Measurements from ENCODE around the gene BUB3. TPM values are rescaled to one million over a fixed set of nuclear protein-coding genes. Genes with fewer than 3 reads are reported as not detected.
A peak's percentile ranks its signal among the peaks of the same experiment; 100 is the strongest.

Gene BUB3
- total RNA-seq, result 10 to 100 TPM; 45.3 to 48.1 TPM
- long read RNA-seq, donor 1, full-length matches to known transcripts, result 19 of 22 reads
- long read RNA-seq, donor 1, partial matches to known transcripts, result 3 of 22 reads
- long read RNA-seq, donor 1, other reads (novel, unspliced or antisense), result 0 of 22 reads
- long read RNA-seq, donor 2, full-length matches to known transcripts, result 135 of 143 reads
- long read RNA-seq, donor 2, partial matches to known transcripts, result 4 of 143 reads
- long read RNA-seq, donor 2, other reads (novel, unspliced or antisense), result 4 of 143 reads

DNA sequence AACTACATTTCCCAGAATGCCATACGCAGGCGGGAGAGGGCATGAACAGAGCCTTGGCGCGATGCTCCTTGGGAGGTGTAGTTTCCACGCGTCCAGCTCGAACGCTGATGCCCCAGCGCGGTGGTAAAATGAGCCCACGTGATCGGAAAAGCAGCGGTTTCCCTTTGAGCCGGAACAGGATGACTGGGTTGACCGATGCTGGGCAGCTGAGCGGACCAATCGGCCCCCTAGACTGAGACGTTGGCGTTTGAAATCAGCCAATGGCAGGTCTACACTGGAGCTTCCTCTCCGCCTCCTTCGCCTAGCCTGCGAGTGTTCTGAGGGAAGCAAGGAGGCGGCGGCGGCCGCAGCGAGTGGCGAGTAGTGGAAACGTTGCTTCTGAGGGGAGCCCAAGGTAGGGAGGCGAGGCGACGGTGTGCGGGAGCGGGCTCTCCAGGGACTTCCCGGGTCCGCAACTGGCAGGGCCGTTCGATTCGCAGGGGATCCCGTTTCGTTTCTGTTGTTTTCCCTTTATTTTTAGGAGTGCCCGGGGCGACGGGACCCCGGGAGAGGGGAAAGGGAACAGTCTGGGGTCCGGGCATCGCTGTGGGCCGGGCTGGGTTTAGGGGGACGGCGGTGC, at the start of gene BUB3:
BUB3 (plus strand) TSS at position 311 of the 619 bp plus-strand sequence. CDS start 516 bp downstream, outside the sequence.
- intact Hi-C loops (cut with DNase I), result no loop called here
- peak; percentile 99 for DNase-seq (ENCODE audit: low spot score)

GRCh38 chr10:123109466-123109865, 44.7 kb upstream of the BUB3 start:
- intact Hi-C loops (cut with DNase I), result no loop called here
- no peak for DNase-seq (ENCODE audit: low spot score)

- intact Hi-C loops (cut with DNase I), result no loop called here
- no peak for DNase-seq (ENCODE audit: low spot score)
These were observed 36.4 kb upstream of the BUB3 start for GRCh38 chr10:123117644-123118417.

DNA sequence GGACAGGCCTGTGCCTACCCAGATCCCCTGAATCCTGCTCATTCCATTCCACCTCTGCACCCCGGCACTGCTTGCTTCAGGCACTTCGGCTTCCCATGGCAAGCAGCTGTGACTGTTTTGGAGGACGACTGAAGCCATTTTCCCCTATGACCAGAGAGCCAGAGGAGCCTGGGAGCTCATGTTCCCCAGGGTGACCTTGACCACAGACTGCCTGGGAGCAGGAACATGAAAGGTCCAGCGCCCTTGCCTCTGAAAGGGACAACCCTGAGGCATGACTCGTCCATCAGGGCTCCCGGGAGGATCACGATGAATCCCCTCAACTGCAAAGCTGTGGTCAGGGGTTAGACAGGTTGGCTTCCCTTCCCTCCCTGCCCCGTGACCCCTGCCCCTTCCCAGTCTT, 35.1 kb upstream of the BUB3 start:
- intact Hi-C loops (cut with DNase I), result no loop called here
- DNase-seq (ENCODE audit: low spot score), result no peak

DNA sequence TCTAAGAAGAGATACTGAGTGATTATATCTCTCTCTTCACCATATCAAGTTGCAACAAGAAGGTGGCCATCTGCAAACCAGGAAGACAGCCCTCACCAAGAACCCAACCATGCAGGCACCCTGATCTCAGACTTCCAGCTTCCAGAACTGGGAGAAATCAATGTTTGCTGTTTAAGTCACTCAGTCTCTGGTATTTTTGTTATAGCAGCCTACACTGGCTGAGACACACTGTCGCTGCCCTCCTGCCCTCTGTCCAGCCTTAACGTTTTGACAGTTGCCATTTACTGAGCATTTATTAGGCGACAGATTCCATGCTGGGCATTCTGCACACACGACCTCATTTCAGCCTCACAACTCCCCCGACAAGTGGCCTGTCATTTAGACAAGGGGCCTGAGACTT, 28.0 kb upstream of the BUB3 start:
- DNase-seq (ENCODE audit: low spot score), result no peak
- intact Hi-C loops (cut with DNase I), result no loop called here

GRCh38 chr10:123129618-123130271, 24.5 kb upstream of the BUB3 start:
- intact Hi-C loops (cut with DNase I), result loop anchor here (5.0 kb wide), 1 partner anchor 428 kb away; no protein-coding TSS in a partner anchor
- no peak for DNase-seq (ENCODE audit: low spot score)

DNA sequence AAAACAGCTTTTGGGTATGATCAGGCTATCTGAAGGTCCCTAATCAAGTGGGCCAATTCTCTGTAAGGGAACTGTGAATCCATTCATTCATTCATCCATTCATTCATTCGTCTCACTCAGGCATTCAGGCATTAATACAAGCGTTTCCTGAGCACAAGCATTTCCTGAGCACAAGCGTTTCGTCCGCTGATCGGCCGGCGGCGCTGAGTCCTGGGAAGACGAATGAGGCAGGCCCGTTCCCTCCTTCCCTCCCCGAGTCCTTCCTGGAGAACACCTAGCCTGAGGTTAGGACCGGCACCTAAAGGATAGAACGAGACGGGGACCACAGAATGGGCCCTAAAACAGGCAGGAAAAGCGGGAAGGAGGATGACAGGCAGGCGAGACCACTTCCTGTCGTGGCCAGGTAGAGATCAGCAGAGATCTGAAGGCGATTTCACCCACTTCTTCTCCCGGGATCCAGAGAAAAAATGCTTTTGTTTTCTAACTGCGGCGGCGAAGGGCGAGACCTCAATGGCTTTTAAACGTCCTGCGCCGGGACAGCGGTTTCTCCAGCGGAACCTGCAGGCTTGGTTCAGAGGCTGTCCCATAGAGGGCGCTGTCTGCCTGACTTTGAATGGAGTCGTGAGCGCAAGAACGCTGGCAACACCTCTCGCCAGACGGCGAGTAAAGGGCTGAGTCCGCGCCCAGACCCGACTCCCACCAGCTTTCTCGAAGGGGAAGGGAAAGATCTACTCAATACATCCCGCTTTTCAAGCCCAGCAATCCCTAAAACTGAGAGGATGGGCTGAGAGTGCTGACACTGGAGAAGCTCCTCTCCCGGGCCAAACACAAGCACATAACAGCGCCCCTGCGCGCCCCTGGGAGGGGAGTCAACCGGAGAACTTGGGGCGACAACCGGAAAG, 21.4 kb upstream of the BUB3 start:
- intact Hi-C loops (cut with DNase I), result loop anchor here (5.0 kb wide), 1 partner anchor 424 kb away; no protein-coding TSS in a partner anchor
- peak; percentile 95 for DNase-seq (ENCODE audit: low spot score)

GRCh38 chr10:123133541-123134342, 20.5 kb upstream of the BUB3 start:
- intact Hi-C loops (cut with DNase I), result loop anchor here (5.0 kb wide), 1 partner anchor 424 kb away; no protein-coding TSS in a partner anchor

DNA sequence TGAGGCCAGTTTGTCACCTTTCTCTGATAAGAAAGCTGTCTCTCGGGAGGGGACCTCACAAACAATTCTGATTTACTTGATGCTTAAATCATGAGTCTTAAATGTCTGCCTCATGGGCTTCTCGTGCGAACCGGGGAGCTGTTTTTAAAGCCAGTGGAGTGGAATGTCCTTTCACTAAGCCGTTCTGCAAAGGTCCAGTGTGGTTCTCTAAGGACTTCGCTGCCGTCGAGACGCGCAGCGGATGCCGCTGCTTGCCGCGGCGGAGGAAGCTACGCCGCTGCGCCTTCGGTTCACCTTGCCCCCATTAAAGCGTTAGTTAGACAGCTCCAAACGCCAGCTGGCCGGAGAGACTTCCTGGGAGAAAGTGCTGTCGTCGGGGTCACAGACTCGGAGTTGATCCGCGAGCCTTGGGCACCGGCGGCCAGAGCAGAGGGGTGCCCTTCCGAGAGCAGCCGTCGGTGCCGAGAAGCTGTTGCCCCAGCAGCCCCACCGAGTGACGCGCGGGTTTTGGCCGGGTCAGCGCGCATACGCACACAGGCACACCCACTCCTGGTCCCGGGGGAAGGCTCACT, 19.8 kb upstream of the BUB3 start:
- intact Hi-C loops (cut with DNase I), result loop anchor here (5.0 kb wide), 1 partner anchor 423 kb away; no protein-coding TSS in a partner anchor

More at GRCh38 chr10:123133541-123134342, 20.5 kb upstream of the BUB3 start:
- no peak for DNase-seq (ENCODE audit: low spot score)

DNA sequence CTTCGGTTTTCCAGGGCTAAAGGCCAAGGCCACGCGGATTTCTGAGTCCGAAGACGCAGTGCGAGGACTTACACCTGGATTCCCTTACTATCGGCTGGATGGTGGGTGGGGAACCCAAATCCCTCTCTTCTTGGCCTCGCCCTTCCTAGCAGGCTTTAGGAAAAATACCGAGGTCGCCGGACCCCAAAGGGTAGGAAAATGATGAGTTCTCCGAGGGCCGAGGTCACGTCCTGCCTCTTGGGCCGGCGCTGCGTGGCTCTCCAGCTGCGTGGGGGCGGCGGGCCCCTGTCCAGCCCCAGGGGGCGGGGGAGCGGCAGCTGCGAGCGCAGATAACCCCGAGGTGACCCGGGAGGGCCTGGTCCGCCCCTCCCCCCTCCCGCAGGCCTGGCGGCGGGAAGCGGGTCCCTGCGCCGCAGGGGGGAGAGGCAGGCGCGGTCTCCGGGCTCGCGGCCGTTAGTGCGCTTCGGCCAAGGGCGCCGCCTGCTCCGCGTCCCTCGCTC, 19.2 kb upstream of the BUB3 start:
- no peak for DNase-seq (ENCODE audit: low spot score)
- intact Hi-C loops (cut with DNase I), result loop anchor here (1.0 to 5.0 kb wide), 2 partner anchors 11 to 422 kb away; no protein-coding TSS in a partner anchor

More for the DNA sequence above, 19.8 kb upstream of the BUB3 start:
- peak; percentile 82 for DNase-seq (ENCODE audit: low spot score)

GRCh38 chr10:123135415-123136141, 18.6 kb upstream of the BUB3 start, which contains the start of gene HMX3:
Gene HMX3 (plus strand): TSS chr10:123135970. CDS start chr10:123136051, 81 bp downstream.
- peak; percentile 78 for DNase-seq (ENCODE audit: low spot score)
- intact Hi-C loops (cut with DNase I), result loop anchor here in 1 of 2 donors (1.0 kb wide), 1 partner anchor 11 kb away; no protein-coding TSS in a partner anchor

- DNase-seq (ENCODE audit: low spot score), result no peak
- intact Hi-C loops (cut with DNase I), result no loop called here
These were observed 17.9 kb upstream of the BUB3 start for GRCh38 chr10:123136221-123136805.

- intact Hi-C loops (cut with DNase I), result no loop called here
- DNase-seq (ENCODE audit: low spot score), result peak; percentile 82
These were observed 17.2 kb upstream of the BUB3 start for GRCh38 chr10:123136806-123137642.

GRCh38 chr10:123139165-123139520, 15.1 kb upstream of the BUB3 start:
- intact Hi-C loops (cut with DNase I), result no loop called here
- DNase-seq (ENCODE audit: low spot score), result no peak

DNA sequence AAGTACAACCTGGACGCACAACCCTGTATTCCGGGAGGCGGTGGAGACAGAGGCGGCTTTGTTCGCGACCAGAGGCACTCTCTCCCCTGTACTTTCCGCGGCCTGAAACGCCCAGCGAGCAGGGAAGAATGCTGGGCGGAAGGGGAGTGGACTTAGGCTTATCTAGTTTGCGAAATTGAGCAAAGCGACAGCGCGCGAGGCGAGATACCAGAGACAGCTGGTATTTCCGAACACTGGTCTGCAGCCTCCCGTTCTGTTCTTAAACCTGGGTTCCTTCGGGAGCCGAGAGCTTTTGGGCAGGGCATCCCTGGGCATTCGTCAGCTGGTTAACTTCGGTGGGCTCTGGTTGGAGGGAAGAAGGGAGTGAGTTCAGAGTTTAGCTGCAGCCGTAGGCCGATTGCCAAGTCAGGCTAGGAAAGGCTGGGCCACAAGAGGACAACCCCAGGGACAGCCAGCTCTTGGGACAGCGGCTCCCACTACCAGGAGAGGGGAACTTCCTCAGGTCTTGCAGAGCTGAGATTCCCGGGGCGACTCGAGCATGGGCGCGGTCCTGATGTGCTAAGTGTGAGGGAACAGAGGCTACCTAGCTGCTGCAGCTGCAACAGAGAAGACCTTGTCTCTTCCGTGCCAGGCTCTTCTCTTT, 14.6 kb upstream of the BUB3 start:
- DNase-seq (ENCODE audit: low spot score), result no peak
- intact Hi-C loops (cut with DNase I), result no loop called here
